NCI-H1092 (cell line): ENCODE data around the gene ASIP.
"Not testable (repeated sequence)": the region's sequence is repeated elsewhere in the genome, so short reads cannot be mapped to it uniquely, and the experiment has no call there.

Source experiments
- DNase-seq: peaks from one replicate; lab custom pipeline; 2025; lab: John Stamatoyannopoulos, UW

ASIP gene

GRCh38 chr20:34242879-34243278 lies 1.7 kb downstream of the ASIP start:
- no peak for DNase-seq

DNA sequence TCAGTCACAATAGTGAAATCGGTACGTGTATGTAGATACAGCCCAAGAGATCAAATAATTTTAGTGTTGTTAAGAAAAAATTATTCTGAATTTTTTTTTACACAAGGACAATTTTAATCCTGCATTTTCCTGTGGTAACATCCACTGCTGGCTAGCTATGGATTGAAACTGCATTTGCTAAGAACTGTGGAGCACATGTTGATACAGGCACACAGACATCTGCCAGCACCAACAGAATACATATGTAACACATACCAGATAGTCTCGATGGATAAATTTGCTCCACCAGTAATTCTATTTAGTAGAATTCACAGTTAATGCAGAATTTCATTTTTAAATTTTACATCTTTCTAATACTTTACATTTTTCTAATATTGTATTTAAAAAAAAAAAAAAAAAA lies 2.2 kb downstream of the ASIP start:
- no peak for DNase-seq

- DNase-seq: no peak
Observed at GRCh38 chr20:34246126-34246626, 5.0 kb downstream of the ASIP start.

GRCh38 chr20:34249291-34249690 lies 8.1 kb downstream of the ASIP start:
- DNase-seq: no peak

DNA sequence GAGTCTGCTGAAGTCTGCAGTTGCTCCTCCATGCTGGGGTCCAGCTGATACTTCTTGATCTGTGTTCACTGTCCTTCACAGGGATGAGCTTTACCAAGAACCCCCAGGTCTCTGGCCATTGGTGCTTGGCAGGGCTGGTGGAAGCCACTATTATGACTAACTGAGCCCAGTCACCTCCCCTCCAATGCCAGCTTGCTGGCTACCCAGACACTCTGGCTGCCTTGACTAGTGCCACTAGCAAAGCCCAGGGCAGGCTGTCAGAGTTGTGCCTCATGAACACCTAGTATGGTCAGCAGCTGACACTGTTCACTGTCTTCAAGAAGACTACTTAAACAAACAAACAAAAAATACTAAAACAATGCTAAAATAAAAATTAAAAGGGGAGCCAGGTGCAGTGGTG lies 8.8 kb downstream of the ASIP start:
- DNase-seq: no peak

GRCh38 chr20:34251619-34252018 lies 10.4 kb downstream of the ASIP start:
- no peak for DNase-seq

GRCh38 chr20:34252431-34253086 lies 11.3 kb downstream of the ASIP start:
- not testable (repeated sequence) for DNase-seq

- no peak for DNase-seq
Observed at GRCh38 chr20:34254979-34255378, 13.8 kb downstream of the ASIP start.

GRCh38 chr20:34256629-34257124 lies 15.5 kb downstream of the ASIP start:
- DNase-seq: no peak

DNA sequence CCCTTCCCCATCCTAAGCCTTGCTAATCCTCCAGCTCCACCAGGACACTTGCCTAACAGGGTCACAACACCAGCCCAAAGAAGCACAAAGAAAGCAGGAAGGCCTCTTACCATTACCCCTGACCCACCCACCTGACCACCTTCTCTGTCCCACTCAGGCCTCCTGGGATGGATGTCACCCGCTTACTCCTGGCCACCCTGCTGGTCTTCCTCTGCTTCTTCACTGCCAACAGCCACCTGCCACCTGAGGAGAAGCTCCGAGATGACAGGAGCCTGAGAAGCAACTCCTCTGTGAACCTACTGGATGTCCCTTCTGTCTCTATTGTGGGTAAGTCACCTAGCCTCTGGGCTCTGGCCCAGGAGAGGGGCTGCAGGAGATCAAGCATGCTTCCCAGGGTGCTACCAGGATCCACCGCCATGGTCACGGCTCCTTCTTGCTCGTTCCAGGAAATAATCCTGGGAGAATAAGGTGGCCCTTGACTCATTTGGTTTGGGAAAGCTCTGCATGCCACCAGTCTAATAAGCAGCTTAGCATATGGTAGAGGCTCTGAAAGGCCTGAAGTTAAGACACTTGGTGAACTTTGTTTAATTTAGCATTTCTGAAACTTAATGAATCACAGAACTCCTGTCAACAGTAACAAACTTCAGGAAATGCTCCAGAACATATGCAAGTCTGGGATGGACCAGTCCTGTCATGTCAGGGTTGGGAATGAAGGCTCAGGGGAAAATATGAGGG lies 19.2 kb downstream of the ASIP start:
- DNase-seq: no peak

DNA sequence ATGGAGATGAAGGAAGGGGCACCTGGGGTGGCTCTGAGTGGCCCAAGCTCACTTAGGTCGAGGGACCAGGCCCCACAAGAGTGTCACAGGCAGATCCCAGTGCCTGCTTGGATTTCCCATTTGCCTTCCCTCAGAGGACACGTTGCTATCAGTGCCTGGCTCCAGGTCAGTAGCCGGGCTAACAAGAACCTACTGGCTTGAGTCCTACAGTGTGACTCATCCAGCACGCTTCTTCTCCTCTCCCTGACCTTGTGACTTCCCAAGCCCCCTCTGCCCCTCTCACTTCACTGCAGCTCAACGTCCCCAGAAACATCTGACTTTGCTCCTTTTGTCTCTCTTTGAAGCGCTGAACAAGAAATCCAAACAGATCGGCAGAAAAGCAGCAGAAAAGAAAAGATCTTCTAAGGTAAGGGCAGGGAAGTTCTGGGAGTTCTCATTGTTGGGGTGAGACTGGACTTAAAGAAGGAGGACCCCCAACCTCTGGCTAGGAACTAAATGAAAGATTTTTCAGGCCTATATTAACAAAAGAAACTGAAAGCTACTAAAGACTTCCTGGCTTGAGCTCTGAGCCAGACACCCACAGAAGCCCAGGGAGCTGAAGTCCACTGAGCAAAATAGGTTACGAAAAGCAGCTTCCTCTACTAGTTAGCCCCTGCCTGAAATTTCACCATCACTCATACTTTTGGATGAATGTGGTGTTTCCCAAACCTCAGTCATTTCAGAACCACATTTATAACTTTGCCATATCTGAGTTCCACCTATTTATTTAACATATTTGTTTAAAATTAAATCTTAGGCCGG lies 21.5 kb downstream of the ASIP start:
- DNase-seq: no peak

- DNase-seq: not testable (repeated sequence)
Observed at GRCh38 chr20:34263468-34263867, 22.2 kb downstream of the ASIP start.

DNA sequence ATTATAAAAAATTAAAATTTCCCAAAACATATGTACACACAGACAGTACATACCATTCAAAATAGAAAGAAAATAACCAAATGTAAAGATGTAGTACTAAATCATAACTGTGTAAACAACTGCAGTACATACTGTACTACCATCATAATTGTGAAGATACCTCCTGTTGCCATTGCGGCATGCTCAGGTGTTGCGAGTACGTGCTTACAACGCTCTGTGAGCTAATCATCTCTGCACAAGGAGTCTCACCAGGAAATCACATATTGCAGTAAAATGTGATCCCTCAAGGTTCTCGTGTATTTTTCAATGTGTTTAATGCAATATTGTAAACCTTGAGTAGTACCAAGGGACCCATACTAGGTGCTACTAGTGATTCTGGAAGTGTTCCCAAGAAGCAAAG lies 22.9 kb downstream of the ASIP start:
- DNase-seq: no peak

DNA sequence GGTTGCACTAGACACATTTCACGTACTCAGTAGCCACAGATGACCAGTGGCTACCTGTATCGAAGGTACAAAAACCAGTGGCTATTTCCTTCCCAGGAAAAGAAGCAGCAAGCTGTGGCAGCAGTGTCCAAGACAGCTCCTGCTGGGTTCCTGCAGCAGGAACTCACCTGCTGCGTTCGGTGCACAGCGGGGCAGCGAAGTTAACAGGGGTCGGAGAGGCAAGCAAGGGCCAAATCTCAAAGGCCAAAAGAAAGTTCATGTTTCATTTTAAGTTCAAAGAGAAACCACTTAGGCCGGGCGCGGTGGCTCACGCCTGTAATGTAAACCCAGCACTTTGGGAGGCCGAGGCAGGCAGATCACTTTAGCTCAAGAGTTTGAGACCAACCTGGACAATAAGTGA lies 26.9 kb downstream of the ASIP start:
- DNase-seq: no peak

- no peak for DNase-seq
Observed at GRCh38 chr20:34268851-34269636, 27.8 kb downstream of the ASIP start.

DNA sequence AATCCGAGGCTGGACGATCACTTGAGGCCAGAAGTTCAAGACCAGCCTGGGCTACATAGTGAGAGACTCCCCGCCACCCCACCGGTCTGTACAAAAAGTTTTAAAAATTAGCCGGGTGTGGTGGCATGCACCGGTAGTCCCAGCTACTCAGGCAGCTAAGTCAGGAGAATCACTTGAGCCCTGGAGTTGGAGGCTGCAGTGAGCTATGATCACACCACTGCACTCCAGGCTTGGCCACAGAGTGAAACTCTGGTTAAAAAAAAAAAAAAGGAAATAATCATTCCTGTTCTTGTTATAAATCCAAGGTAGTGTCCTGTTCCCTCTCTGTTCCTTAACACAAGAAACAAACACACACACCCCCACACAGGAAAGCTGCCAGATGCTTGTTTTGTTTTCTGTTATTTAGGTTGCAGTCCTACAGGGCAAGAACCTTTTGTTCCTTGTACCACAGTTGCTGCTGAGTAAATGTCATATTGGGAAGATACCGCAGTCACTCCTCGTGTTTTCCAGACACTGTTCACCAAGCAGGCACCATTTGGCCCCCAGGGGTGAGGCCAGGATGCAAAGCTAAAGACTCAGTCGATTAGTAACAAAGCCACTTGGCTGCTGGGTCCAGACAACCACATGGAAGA lies 28.9 kb downstream of the ASIP start:
- no peak for DNase-seq

DNA sequence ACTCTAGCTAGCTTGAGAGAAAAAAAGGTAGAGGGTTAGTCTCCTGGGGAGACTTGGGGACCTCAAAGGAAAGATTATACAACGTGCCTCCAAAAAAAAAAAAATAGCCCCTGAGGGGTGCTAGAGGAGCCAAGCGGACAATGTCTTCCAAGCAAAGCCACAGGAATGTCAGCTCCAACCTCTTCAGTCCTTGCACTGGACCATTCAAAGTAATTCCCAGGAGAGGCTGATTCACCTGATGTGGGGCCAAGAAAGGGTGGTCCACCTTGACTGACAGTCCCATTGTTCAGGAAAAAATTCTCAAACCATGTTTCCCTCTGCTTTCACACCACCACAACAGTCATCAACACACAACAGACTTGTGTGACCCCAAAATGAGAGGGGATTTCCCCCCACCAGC lies 30.7 kb downstream of the ASIP start:
- DNase-seq: no peak

DNA sequence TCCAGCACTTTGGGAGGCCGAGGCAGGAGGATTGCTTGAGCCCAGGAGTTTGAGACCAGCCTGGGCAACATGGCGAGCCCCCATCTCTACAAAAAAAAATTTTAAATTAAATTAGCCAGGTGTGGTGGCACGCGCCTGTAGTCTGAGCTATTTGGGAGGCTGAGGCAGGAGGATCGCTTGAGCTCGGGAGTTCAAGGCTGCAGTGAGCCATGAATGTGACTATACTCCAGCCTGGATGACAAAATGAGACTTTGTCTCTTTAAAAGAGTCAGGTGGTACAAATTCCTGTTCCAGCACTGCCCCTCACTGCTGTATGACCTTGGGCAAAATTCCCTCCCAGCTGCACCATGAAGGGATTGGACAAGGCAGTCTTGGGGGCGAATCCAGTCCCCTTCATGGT lies 33.5 kb downstream of the ASIP start:
- DNase-seq: no peak

GRCh38 chr20:34281177-34281576 lies 40.0 kb downstream of the ASIP start:
- DNase-seq: no peak

DNA sequence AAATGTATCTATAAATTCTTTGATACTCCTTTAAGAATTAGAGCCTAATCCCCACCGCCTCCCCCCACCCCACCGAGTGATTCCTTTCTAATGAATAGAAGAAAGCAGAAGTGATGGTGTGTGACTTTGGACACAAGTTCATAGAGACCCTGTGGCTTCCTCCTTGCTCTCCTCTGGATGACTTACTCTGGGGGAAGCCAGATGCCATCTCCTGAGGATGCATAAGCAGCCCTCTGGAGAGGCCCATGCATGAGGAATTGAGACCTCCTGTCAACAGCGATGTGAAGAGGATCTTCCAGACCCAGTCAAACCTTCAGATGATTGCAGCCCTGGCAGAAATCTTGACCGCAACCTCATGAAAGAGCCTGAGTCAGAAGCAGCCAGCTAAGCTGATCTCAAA lies 40.8 kb downstream of the ASIP start:
- no peak for DNase-seq

GRCh38 chr20:34283844-34284243 lies 42.6 kb downstream of the ASIP start:
- no peak for DNase-seq
